Calu3 (cell line): ENCODE measurements around the gene CHRD. TPM values are rescaled to one million over a fixed set of nuclear protein-coding genes. Genes with fewer than 3 reads are reported as not detected.

Source experiments
- BruUV-seq: library from RNA; stranded (reverse); fragments of 400-500 nt; replicated peaks from 2 replicates; lab custom pipeline; 2021; lab: Mats Ljungman, UMichigan
- CTCF ChIA-PET: fragments of 300-600 bp; sonication (Branson Sonifier 250); formaldehyde crosslinking; loops from one replicate; lab custom pipeline; 2022; ENCODE audit warnings: antibody characterized with exemption; lab: Charles Lee
- DNase-seq: peaks from one replicate; pipeline ENCODE4 v3.0.0; 2022
- H3K27ac Mint-ChIP-seq: one replicate; pipeline ENCODE4 v1.8.0; 2022; ENCODE audit warnings: mixed read lengths; ENCODE audit not compliant: unreplicated experiment
- H3K27me3 Mint-ChIP-seq: one replicate; pipeline ENCODE4 v1.8.0; 2022; ENCODE audit warnings: mixed read lengths; ENCODE audit not compliant: unreplicated experiment
- H3K36me3 Mint-ChIP-seq: one replicate; pipeline ENCODE4 v1.8.0; 2022; ENCODE audit warnings: mild to moderate bottlenecking, moderate library complexity, mixed read lengths; ENCODE audit not compliant: insufficient read depth, unreplicated experiment
- H3K4me1 Mint-ChIP-seq: one replicate; pipeline ENCODE4 v1.8.0; 2022; ENCODE audit warnings: mild to moderate bottlenecking, low read depth, mixed read lengths; ENCODE audit not compliant: unreplicated experiment
- H3K4me3 Mint-ChIP-seq: one replicate; pipeline ENCODE4 v1.8.0; 2022; ENCODE audit warnings: mild to moderate bottlenecking, low read depth, moderate library complexity, mixed read lengths; ENCODE audit not compliant: unreplicated experiment
- H3K9me3 Mint-ChIP-seq: one replicate; pipeline ENCODE4 v1.8.0; 2022; ENCODE audit warnings: low read depth, mixed read lengths; ENCODE audit not compliant: unreplicated experiment
- intact Hi-C: fragments of 100-400 bp; cut with micrococcal nuclease; formaldehyde crosslinking; loops from one replicate; pipeline ENCODE4 v1.10.0; 2022; ENCODE audit not compliant: unreplicated experiment
- total RNA-seq: library from RNA; stranded (reverse); gene quantifications from 2 replicates; pipeline ENCODE4 v1.2.3, GENCODE V29; 2022
- TF ChIP-seq, protein P1 (sequence below): fragments of 200-600 bp; IDR thresholded peaks from one replicate; pipeline ENCODE4 v1.8.0; 2022; ENCODE audit warnings: antibody characterized with exemption; ENCODE audit not compliant: unreplicated experiment

The CHRD gene
- total RNA-seq, 1 experiment from 2014 or later, result not detected

GRCh38 chr3:184346480-184347190, 33.2 kb upstream of the CHRD start:
- Mint-ChIP-seq H3K4me1 (peaks cover 20% of the 10 kb centered on the region), H3K27me3 (no peaks in the 10 kb centered on the region), H3K36me3 (peaks cover 24% of the 10 kb centered on the region), H3K9me3 (no peaks in the 10 kb centered on the region), H3K27ac (no peak overlapping the region), H3K4me3 (no peak overlapping the region)
- TF ChIP-seq, protein P1, sequence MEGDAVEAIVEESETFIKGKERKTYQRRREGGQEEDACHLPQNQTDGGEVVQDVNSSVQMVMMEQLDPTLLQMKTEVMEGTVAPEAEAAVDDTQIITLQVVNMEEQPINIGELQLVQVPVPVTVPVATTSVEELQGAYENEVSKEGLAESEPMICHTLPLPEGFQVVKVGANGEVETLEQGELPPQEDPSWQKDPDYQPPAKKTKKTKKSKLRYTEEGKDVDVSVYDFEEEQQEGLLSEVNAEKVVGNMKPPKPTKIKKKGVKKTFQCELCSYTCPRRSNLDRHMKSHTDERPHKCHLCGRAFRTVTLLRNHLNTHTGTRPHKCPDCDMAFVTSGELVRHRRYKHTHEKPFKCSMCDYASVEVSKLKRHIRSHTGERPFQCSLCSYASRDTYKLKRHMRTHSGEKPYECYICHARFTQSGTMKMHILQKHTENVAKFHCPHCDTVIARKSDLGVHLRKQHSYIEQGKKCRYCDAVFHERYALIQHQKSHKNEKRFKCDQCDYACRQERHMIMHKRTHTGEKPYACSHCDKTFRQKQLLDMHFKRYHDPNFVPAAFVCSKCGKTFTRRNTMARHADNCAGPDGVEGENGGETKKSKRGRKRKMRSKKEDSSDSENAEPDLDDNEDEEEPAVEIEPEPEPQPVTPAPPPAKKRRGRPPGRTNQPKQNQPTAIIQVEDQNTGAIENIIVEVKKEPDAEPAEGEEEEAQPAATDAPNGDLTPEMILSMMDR, result no peak
- CTCF ChIA-PET, result no interaction called here
- intact Hi-C loops, result no loop called here
- no peak for DNase-seq
- no TSS peak for BruUV-seq

- Mint-ChIP-seq H3K36me3 (peaks cover 28% of the 10 kb centered on the region), H3K27ac (no peak overlapping the region), H3K27me3 (no peaks in the 10 kb centered on the region), H3K4me3 (no peak overlapping the region), H3K9me3 (no peaks in the 10 kb centered on the region), H3K4me1 (peaks cover 23% of the 10 kb centered on the region)
- no TSS peak for BruUV-seq
- intact Hi-C loops, result no loop called here
- TF ChIP-seq, protein P1, result no peak
- CTCF ChIA-PET, result interaction anchor here (0.6 to 1.1 kb wide), 2 partner anchors 15 to 558 kb away, joined by 3 read pairs; no protein-coding TSS in a partner anchor
- no peak for DNase-seq
These were observed 32.4 kb upstream of the CHRD start for GRCh38 chr3:184347321-184348056.

DNA sequence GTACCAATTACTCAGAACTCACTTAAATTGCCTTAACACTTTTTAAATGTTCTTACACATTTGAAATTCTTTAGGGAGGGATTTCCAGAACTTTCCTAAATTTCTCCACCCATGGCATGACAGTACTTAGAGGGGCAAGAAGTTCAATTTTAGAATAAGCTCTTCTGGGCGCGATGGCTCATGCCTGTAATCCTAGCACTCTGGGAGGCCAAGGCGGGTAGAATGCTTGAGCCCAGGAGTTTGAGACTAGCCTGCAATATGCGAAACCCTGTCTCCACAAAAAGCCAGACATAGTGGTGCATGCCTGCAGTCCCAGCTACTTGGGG, 31.8 kb upstream of the CHRD start:
- no TSS peak for BruUV-seq
- peaks cover 24% of the 10 kb centered on the region for H3K4me1 Mint-ChIP-seq
- no peaks in the 10 kb centered on the region for H3K27me3 Mint-ChIP-seq
- DNase-seq, result no peak
- TF ChIP-seq, protein P1, result no peak
- no peak overlapping the region for H3K4me3 Mint-ChIP-seq
- intact Hi-C loops, result no loop called here
- CTCF ChIA-PET, result interaction anchor here (1.1 kb wide), 1 partner anchor 15 kb away, joined by 3 read pairs; no protein-coding TSS in a partner anchor
- H3K27ac Mint-ChIP-seq, result no peak overlapping the region
- H3K36me3 Mint-ChIP-seq, result peaks cover 29% of the 10 kb centered on the region
- H3K9me3 Mint-ChIP-seq, result no peaks in the 10 kb centered on the region

GRCh38 chr3:184349563-184350470, 30.0 kb upstream of the CHRD start:
- Mint-ChIP-seq H3K27ac (no peak overlapping the region), H3K4me1 (peaks cover 24% of the 10 kb centered on the region), H3K9me3 (no peaks in the 10 kb centered on the region), H3K36me3 (peaks cover 24% of the 10 kb centered on the region), H3K27me3 (no peaks in the 10 kb centered on the region), H3K4me3 (no peak overlapping the region)
- intact Hi-C loops, result no loop called here
- DNase-seq, result no peak
- CTCF ChIA-PET, result interaction anchor here (1.4 kb wide), 1 partner anchor 12 kb away, joined by 4 read pairs; no protein-coding TSS in a partner anchor
- no TSS peak for BruUV-seq
- TF ChIP-seq, protein P1, result no peak
